Smooth muscle cell (in vitro differentiated cells): Measurements from ENCODE around the gene SPATA16. TPM values are rescaled to one million over a fixed set of nuclear protein-coding genes. Genes with fewer than 3 reads are reported as not detected.

ENCODE experiments used
- DNase-seq: peaks from one replicate; lab custom pipeline; 2025; ENCODE audit not compliant: unreplicated experiment; lab: John Stamatoyannopoulos, UW
- H2AFZ ChIP-seq: fragments of 200-600 bp; sonication (generic); 2 replicates; pipeline ENCODE4 v1.6.0; 2016; ENCODE audit warnings: antibody characterized with exemption, low read depth, mild to moderate bottlenecking
- H3F3A ChIP-seq: fragments of 200-600 bp; sonication (generic); 2 replicates; pipeline ENCODE4 v1.6.0; 2017; ENCODE audit warnings: antibody characterized with exemption, low read depth
- H3K27ac ChIP-seq: fragments of 200-600 bp; sonication (generic); 2 replicates; pipeline ENCODE4 v1.5.1; 2016; ENCODE audit warnings: low read depth, mild to moderate bottlenecking
- H3K27me3 ChIP-seq: fragments of 200-600 bp; sonication (generic); 2 replicates; pipeline ENCODE4 v1.6.1; 2016; ENCODE audit warnings: low read depth, mild to moderate bottlenecking
- H3K36me3 ChIP-seq: fragments of 200-600 bp; sonication (generic); 2 replicates; pipeline ENCODE4 v1.5.1; 2016; ENCODE audit warnings: low read depth
- H3K4me1 ChIP-seq: fragments of 200-600 bp; sonication (generic); 2 replicates; pipeline ENCODE4 v1.5.1; 2016; ENCODE audit warnings: low read depth
- H3K4me2 ChIP-seq: fragments of 200-600 bp; sonication (generic); 2 replicates; pipeline ENCODE4 v1.6.0; 2016; ENCODE audit warnings: mild to moderate bottlenecking
- H3K4me3 ChIP-seq: fragments of 200-600 bp; sonication (generic); 2 replicates; pipeline ENCODE4 v1.5.1; 2016; ENCODE audit warnings: mild to moderate bottlenecking
- H3K79me2 ChIP-seq: fragments of 200-600 bp; sonication (generic); 2 replicates; pipeline ENCODE4 v1.6.0; 2016; ENCODE audit warnings: low read depth, mild to moderate bottlenecking
- H3K9ac ChIP-seq: fragments of 200-600 bp; sonication (generic); 2 replicates; pipeline ENCODE4 v1.6.0; 2016; ENCODE audit warnings: low read depth
- H3K9me3 ChIP-seq: fragments of 200-600 bp; sonication (generic); replicated peaks from 2 replicates; pipeline ENCODE4 v1.5.1; 2016; ENCODE audit warnings: low read depth
- H4K20me1 ChIP-seq: fragments of 200-600 bp; sonication (generic); 2 replicates; pipeline ENCODE4 v1.6.0; 2016; ENCODE audit warnings: low read depth
- CTCF ChIP-seq: fragments of 200-600 bp; sonication (generic); IDR thresholded peaks from 2 replicates; pipeline ENCODE4 v1.5.1; 2017; ENCODE audit warnings: borderline replicate concordance, mild to moderate bottlenecking, antibody characterized with exemption; ENCODE audit not compliant: insufficient read depth, poor library complexity, severe bottlenecking
- WGBS: methylation state at CpG from one replicate; pipeline ENCODE4 v1.1.7; 2016; ENCODE audit warnings: low lambda C conversion rate; 5-methylcytosine and 5-hydroxymethylcytosine counted together
- polyA plus RNA-seq: library from polyadenylated mRNA; unstranded; fragments of >200 nt; fragmentation: Nextera tagmentation; extraction: Ambion mirVana; gene quantifications from 2 replicates; pipeline ENCODE4 v1.2.1, GENCODE V29; 2016
- total RNA-seq: library from RNA; depleted of rRNA; stranded (reverse); fragments of >200 nt; gene quantifications from 2 replicates; pipeline ENCODE4 v1.2.3, GENCODE V29; 2014

The SPATA16 gene
- total and polyA plus RNA-seq, 2 experiments from 2014 or later: not detected

DNA sequence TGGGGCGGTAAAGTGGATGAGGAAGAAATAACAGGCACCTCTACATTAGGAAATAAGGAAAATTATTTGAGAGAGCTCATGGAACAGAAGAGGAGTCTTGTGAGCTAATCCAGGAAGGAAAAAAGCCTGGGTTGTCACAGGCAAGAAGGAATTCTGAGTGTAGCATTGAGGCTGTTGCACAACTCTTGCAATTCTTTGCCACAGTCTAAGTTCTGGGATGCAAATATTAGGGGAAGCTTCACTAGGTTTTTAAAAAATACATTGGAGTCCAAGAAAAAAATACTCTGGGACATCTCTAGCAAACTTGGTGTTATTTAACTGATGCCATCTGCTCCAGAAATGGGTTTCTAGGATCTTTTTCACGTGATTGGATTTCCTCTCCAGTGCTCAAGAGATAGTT is 122.3 kb downstream of the SPATA16 start:
- no peaks in the 10 kb centered on the region for H3K36me3 ChIP-seq
- H3K79me2 ChIP-seq: no peaks in the 10 kb centered on the region
- TF ChIP-seq CTCF: no peak
- no peaks in the 10 kb centered on the region for H3K9me3 ChIP-seq
- H3K27me3 ChIP-seq: no peaks in the 10 kb centered on the region
- no peak overlapping the region for H3K4me3 ChIP-seq
- H3K27ac ChIP-seq: no peak overlapping the region
- no peaks in the 10 kb centered on the region for H3F3A ChIP-seq
- no peak overlapping the region for H3K4me2 ChIP-seq
- H3K9ac ChIP-seq: no peak overlapping the region
- DNase-seq: no peak
- peak overlapping the region; percentile 49 for H2AFZ ChIP-seq
- WGBS: 86% methylated on average over 2 of the region's 2 CpGs
- H3K4me1 ChIP-seq: no peaks in the 10 kb centered on the region
- no peaks in the 10 kb centered on the region for H4K20me1 ChIP-seq

DNA sequence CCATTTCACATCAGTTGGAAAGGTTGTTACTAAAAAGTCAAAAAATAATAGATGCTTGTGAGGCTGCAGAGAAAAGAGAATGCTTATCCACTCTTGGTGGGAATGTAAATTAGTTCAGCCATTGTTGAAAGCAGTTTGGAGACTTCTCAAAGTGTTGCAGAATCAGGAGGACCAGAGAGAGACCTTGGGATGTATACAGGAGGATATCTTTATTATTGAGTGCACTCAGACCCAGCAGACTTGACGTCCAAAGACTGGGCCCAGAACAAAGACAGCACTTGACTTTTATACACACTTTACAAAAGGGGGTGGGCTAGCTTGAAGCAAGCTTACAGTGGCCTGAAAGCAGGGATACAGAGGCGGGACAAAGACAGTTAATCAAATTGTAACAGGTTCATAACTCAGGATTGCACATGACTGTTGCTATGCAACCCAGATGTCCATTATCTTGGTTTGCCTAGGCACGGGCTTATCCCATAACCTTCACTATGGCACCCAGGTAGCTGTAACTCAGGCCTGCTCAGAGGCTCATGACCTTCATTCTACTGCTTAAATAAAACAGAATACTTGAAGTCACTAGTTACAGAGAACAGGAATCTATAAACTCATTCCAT is 127.7 kb downstream of the SPATA16 start:
- no peak overlapping the region for H3K27ac ChIP-seq
- H3K36me3 ChIP-seq: no peaks in the 10 kb centered on the region
- no peaks in the 10 kb centered on the region for H3K79me2 ChIP-seq
- H3K4me3 ChIP-seq: no peak overlapping the region
- no peaks in the 10 kb centered on the region for H3K27me3 ChIP-seq
- H3K4me1 ChIP-seq: no peaks in the 10 kb centered on the region
- H3K9ac ChIP-seq: no peak overlapping the region
- no peak overlapping the region for H3K4me2 ChIP-seq
- H2AFZ ChIP-seq: no peak overlapping the region
- no peaks in the 10 kb centered on the region for H4K20me1 ChIP-seq
- no peaks in the 10 kb centered on the region for H3K9me3 ChIP-seq
- no peaks in the 10 kb centered on the region for H3F3A ChIP-seq
- WGBS: 92% methylated on average over 3 of the region's 3 CpGs
- no peak for TF ChIP-seq CTCF
- DNase-seq: no peak

DNA sequence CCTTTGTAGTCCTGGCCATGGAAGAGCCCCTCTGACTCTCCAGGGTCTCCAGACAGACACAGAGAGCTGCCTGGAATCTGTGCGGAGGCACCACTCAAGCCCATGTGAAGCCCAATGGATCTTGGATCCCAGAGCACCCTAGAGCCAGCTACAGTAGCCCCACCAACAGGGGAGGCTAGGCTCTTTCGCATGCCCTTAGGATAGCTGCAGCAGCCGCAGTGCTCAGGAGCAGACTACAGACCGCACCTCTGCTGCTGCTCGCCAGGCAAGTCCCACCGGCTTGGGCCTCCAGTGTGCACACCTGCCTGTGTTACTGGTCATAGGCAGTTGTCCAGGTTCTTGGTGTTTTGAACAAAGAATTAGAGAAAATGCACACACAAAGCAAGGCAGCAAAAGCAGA is 131.6 kb downstream of the SPATA16 start:
- H2AFZ ChIP-seq: no peak overlapping the region
- WGBS: 95% methylated on average over 6 of the region's 6 CpGs

More for the DNA sequence above, 131.6 kb downstream of the SPATA16 start:
- H3K9me3 ChIP-seq: no peaks in the 10 kb centered on the region
- H4K20me1 ChIP-seq: no peaks in the 10 kb centered on the region
- H3K36me3 ChIP-seq: no peaks in the 10 kb centered on the region
- no peaks in the 10 kb centered on the region for H3K79me2 ChIP-seq
- H3K4me2 ChIP-seq: no peak overlapping the region
- H3K4me1 ChIP-seq: no peaks in the 10 kb centered on the region
- DNase-seq: no peak
- no peak overlapping the region for H3K9ac ChIP-seq
- no peak overlapping the region for H3K27ac ChIP-seq
- H3K27me3 ChIP-seq: no peaks in the 10 kb centered on the region
- no peaks in the 10 kb centered on the region for H3F3A ChIP-seq
- H3K4me3 ChIP-seq: no peak overlapping the region
- TF ChIP-seq CTCF: no peak
